A673 (cell line): ENCODE measurements around the gene PCED1A.

ENCODE experiments used
- CTCF ChIP-seq: fragments of 300-800, 200-600 bp; sonication (generic); conservative IDR thresholded peaks from 2 replicates; pipeline ENCODE4 v1.5.1; 2017; ENCODE audit warnings: low read depth, mild to moderate bottlenecking, antibody characterized with exemption, low read length, moderate library complexity, mixed read lengths
- EZH2 ChIP-seq: fragments of 200-600 bp; sonication (generic); IDR thresholded peaks from 2 replicates; pipeline ENCODE4 v1.6.1; 2017; ENCODE audit warnings: borderline replicate concordance, low read depth, mild to moderate bottlenecking, mixed read lengths, antibody characterized with exemption, low read length; ENCODE audit not compliant: poor library complexity, severe bottlenecking

- no peak for TF ChIP-seq EZH2
- no peak for TF ChIP-seq CTCF
Measured at GRCh38 chr20:2801286-2801728, 39.1 kb downstream of the PCED1A start.
